SK-MEL-5 (cell line): ENCODE results near the gene NUDT16L1. TPM values are rescaled to one million over a fixed set of nuclear protein-coding genes. Genes with fewer than 3 reads are reported as not detected.

Experiments
- DNase-seq: peaks from one replicate; pipeline ENCODE4 v3.0.0-alpha.2; 2016; ENCODE audit warnings: low read depth, low spot score
- in situ Hi-C: cut with HindIII; loops from 2 replicates; pipeline ENCODE4 v1.10.0; 2016; ENCODE audit warnings: low sequenced_read_pairs, high pct_unique_total_duplicates, low pct_unique_long_range_greater_than_20kb
- total RNA-seq: library from RNA; depleted of rRNA; stranded (reverse); fragments of >200 nt; shearing (Covaris generic); gene quantifications from 2 replicates; pipeline ENCODE4 v1.2.3, GENCODE V29; 2014

The NUDT16L1 gene
- total RNA-seq, 1 experiment from 2014 or later = 28.8 TPM

DNA sequence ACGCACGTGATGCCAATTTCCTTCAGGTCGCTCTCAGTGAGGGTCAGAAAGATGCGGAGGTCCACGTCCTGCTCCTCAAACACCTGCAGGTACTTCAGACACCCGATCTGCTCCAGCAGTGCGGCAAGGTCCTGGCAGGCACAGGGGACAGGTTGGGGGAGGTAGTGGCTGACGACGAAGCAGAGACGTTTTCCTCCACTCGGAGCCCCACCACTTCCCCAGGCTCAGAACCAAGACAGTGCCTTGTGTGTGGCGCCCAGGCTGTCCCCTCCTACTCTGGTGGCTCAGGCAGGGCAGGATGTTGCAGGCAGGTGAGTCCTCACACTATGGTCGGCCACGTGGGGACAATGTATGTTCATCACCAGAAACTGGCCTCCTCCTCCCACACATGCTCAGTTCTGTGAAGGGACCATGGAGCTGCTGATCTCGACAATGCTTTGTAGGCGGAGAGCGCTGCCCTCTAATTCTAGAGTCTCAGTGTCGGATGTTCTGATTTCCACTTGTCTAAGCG, 5.7 kb downstream of the NUDT16L1 start:
- no peak for DNase-seq
- in situ Hi-C loops = no loop called here

DNA sequence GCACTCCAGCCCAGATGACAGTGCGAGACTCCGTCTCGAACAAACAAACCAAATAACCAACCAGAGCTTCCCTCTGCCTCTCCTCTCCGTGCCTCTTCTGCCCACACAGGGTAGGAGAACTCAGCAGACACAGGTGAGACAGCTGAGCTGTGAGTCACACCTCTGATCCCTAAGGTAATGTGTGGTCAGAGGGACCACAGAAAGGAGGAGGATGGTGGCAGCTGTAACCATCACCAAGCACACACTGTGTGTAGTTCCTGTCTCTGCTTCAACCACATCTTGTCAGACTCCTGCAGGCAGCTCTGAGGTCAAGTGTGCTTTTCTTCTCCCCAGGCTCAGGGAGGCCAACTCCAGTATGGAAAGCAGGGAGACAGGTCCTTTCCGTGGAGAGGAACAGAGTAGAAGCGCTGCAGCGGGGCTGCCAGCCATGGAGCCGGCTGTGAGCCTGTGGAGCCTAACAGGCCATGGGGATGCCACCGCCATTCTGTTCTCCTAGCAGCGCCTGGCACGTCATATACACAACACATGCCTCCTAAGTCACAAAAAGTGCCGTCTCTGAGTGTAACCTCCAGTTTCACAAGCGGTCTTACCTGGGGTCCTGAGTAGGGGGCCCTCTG, 7.1 kb downstream of the NUDT16L1 start:
- no peak for DNase-seq
- in situ Hi-C loops = no loop called here

DNA sequence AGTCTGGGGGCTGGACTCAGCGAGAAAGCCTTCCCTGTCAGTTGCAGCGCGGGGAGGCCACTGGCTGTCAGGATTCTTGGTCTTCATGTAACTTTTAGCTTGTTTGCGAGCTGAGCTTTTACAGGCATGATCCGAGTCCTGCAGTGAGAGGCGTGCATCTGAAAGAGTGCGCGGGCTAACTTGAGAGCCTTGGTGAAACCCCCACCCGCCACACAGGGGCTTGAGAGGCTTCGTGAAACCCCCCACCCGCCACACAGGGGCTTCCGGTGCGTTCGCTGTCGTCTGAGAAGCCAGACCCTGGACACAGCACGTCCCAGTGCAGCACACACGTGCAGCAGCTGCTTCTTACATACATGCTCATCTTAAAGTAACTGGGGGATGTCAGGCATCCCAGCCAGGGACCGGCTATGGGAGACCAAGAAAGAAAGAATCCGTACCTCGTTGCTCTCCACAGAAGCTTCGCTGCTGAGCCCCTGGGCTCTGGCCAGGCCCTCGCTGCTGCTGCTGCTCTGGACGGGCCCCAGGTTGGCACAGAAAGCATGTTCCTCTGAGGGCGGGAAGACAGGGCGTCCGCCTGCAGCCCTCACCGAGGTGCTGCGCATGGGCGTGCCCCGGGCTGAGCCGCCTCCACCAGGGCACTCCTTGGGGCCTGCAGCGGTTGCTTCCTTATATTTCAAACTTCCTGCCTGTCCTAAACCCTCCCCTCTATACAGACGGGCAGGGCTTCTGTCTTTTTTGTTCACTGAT, 7.8 kb downstream of the NUDT16L1 start:
- in situ Hi-C loops = no loop called here
- no peak for DNase-seq

DNA sequence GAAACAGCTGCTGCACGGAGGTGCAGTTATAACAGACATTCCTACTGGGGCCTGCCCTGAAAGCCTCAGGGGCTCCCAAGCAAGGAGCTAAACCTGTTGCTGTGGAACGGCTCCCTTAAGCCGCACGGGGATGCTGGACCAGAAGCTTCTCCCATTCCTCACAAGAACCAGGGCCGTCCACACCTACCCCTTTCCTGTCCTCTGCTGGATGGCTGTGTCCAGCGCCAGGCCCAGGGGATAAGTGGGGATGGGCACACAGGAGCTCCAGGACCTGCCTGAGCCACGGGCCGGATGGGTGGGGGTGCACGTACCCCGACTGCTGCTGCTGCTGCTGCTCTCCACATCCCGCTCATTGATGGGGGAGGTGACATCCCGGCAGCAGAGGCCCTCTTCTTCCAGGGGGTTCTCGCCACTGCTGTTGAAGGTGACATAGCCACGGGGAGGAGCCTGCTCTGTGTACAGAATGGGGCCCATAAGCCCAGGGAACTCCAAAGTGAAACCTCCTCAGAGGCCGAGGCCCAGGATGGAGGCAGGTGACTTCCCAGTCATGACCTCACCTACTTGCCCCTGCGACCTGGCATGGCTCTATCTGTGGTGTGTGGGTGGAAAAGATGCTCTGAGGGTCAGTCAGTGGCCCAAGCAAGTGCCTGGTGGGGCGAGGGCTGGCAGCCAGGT, 8.6 kb downstream of the NUDT16L1 start:
- in situ Hi-C loops = no loop called here
- DNase-seq = no peak

DNA sequence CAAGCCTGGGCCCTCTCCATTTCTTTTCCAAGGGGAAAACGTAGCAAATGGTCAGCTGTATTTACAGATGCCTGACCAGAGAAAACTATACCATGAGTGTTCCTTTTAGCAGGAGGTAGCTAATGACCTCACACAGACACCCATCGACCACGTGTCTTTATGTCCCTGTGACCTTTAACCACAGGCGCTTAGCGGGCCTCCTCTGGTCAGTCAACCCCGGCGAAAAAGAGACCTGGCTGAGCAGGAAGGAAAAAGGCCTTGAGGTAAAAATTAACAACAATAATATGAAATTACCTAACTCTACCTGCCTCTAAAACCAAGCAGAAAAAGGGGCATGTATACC, 9.1 kb downstream of the NUDT16L1 start:
- in situ Hi-C loops = no loop called here
- no peak for DNase-seq

DNA sequence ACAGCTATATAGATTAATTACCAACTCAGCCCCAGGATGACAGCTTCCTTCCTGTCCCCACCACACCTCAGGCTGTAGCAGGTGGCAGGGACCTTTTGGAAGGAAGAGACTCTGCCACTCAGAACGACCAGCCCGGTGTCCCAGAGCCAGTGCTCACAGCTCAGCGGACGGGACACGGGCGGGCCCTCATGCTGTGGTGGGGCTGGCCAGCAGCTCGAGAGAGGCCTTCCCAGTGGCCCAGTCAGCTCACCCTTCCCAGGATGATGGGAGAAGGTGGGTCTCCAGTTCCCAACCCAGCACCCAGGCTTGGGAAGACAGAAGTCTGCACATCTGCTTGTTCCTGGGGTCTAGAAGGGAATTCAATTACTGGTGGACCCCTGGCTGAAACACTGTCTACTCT, 10.5 kb downstream of the NUDT16L1 start:
- in situ Hi-C loops = no loop called here
- no peak for DNase-seq

DNA sequence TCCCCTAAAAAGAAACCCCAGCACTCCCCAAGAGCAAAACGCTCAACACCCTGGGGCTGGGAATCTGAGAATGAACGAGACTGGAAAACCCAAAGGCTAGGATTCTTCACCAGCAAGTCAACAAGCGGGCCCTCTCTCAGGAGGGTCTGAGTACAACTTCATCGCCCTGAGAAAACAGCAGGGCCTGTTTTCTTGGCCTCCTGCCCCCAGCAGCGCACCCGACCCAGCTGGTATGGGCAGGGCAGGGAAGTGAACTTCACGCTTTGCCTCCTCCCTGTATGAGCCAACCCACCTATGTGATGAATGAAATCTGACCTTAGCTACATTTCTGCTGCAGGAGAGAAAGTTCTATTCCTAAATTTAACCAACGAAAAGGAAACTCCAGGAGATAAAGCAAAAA, 11.1 kb downstream of the NUDT16L1 start:
- no peak for DNase-seq
- in situ Hi-C loops = no loop called here

DNA sequence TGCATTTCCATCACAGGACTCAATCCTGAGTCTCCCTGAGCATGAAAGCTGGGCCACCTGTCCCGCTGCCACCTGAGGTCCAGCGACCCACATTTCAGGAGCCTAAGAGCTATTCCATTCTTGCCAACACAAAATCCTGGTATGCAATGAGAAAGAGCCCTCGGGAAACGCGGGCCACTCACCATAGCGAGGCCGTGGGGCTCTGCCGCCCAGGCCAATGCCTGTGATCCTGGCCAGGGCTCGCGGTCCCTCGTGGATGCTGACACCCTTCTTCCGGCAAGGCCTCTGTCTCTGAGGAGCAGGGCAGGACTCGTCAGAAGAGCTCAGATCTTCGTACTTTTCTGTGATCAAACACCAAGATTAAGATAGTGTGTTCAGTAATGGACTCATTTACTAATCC, 11.6 kb downstream of the NUDT16L1 start:
- no peak for DNase-seq
- in situ Hi-C loops = no loop called here

DNA sequence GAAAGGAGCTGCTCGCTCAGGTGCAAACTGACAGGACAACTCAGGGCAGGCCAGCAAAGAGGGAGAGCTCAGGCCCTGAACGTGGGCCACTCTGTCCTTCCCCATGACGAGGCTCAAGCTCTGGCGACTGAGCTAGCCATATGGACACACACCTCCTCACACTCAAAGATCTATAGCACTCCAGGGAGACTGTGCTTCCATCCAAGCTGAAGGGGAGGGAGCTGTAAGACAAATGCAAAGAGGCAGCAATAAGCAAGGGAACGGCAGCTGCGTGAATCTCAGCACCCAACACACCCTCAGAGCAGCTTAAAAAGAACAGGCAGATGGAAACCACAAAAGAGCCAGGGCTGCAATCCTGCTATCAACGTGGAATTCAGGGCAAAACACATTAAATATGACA, 13.5 kb downstream of the NUDT16L1 start:
- DNase-seq = no peak
- in situ Hi-C loops = no loop called here

DNA sequence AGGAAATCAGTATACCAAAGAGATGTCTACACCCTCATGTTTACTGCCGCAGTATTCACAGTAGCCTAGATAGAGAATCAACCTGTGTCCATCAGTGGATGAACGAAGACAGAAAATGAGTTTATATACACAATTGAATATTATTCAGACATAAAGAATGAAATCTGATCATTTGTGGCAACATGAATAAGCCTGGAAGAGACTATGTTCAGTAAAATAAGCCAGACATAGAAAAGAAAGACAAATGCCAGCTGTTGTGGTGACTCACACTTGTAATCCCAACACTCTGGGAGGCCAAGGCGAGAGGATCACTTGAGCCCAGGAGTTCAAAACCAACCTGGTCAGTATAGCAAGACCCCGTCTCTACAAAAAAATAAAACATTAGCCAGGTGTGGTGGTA, 16.1 kb downstream of the NUDT16L1 start:
- in situ Hi-C loops = no loop called here
- no peak for DNase-seq

DNA sequence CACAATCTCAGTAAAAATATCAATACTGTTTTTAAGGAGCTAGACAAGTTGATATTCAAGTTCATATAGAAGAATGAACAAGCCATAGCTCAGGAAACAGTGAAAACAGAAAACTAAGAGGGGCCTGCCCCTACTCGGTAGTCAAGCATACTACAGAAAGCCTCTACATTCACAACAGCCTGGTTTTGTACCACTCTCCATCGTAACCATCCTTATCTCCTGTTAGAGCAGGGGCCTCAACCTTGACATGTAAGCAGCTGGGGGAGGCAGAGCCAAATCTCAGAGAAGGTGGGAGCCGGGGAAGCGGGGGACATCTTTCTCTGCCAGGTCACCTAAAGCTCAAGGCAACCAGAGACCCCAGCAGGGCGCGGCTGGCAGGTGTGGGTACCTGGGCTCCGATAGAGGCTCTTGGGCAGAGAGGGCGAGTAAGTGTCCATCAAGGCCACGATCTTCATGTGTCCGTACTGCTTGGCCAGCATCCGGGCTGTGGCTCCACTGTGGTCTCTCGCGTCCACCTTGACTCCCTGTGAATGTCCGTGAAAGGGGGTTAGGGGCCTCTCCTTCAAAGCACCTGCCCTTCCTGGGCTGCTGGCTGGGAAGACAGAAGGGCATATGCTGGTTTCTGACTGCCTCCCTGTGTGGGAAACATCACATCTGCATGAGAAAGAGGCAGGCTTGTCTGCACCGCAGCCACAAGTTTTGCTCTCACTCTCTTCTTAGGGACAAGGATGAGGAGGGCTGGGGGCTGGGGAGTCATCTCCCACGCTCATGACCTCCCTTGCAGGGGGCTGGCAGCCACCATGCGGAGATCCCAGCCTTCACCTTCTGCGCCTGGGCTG, 20.5 kb downstream of the NUDT16L1 start:
- in situ Hi-C loops = no loop called here
- no peak for DNase-seq

DNA sequence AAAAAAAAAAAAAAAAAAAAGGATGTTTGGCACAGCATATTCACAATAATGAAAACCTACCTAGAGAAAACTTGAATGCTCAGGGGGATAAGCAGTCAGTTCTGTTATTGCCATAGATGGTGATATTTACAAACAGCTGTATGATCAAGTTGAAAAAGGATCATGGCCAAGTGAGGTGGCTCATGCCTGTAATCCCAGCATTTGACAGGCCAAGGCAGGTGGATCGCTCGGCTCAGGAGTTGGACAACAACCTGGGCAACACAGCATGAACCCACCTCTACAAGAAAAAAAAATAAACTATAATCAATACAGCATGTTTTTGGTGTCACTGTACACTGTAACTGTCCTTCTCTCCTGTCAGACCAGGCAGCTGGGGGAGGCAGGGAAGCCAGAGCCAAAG, 21.6 kb downstream of the NUDT16L1 start:
- in situ Hi-C loops = no loop called here
- no peak for DNase-seq

DNA sequence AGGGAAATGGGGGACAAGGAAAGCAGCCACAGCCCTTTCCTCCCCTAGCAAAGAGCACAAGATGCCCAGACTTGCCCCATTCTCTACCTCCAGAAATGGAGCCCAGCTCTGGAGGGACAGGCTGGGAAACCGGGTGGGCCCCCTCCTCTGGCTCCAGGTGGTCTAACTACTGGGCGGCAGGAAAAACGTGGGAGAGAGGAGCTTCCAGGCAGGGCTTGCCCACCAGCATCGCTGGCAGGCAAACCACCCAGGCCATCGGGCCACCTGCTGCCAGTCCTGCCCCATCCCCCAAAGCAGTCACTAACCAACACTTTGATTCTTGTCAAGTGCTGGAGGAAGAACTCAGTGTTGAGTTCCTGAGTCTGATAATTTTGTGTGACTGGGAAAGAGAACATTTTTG, 25.1 kb downstream of the NUDT16L1 start:
- no peak for DNase-seq
- in situ Hi-C loops = no loop called here

DNA sequence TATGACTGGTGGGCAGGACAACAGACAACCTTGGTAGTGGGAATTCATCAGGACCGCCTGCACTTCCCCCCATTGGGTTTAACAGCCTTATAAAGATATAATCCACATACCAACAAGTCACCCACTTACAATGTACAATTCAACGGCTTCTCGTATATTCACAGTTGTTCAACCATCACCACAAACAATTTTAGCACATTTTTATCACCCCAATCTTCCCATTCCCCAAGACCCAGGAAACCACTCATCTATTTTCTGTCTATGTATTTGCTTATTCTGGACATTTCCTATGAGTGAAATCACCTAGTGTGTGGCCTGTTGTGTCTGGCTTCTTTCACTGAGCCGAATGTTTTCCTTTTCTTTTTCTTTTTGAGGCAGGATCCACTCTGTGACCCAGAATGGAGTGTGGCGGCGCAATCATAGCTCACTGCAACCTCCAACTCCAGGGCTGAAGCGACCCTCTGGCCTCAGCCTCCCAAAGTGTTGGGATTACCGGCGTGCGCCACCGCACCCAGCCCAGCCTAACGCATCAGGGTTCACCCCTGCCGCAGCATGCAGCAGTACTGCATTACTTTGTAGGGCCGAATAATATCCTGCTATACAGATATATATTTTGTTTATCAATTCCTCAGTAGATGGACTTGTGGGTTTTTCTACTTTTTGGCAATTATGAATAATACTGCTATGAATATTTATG, 29.9 kb downstream of the NUDT16L1 start:
- no peak for DNase-seq
- in situ Hi-C loops = no loop called here

DNA sequence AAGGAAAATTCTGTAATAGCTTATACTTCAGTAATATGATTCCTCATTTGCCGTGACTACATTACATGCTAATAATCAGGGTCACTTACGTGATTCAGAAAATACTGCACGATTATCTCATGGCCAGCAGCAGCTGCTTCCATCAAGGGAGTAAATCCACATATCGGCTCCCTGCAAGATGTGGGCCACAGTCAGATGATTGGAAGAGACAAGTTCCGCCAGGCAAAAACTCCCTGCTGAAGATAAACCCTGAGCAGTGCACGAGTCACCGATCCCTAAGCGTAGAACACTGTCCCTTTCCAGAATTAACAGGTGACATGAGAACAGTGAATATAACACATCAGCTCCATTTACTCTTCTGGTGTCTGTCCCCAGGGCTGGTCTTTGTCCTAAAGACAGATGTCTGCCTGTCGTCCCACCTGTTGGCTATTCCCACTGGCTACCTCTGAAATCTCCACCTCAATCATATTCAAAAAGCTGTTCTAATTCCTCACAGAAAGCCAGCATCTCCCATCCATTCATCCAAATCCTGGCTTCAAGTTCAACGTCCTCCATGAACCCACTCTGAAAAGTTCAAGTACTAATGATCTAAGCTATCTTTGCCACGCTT, 31.4 kb downstream of the NUDT16L1 start:
- in situ Hi-C loops = no loop called here
- no peak for DNase-seq

DNA sequence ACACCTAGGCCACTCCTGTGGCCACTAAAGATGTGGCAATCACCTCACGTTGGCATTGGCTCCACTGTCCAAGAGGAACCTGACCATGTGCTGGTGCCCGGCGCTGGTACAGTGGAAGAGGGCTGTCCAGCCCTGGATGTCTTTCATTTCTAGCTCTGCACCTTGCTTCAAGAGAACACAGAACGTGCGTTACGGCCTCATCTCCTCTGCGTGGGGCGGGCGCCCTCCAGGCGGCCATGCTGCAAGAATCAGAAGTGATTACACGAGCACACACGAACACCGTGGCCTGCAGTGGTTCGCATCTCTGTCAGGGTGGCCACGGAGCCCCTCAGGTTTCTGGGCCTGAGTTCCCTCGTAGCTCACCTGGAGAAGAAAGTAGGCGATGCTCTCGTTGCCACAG, 33.3 kb downstream of the NUDT16L1 start:
- DNase-seq = no peak
- in situ Hi-C loops = no loop called here

DNA sequence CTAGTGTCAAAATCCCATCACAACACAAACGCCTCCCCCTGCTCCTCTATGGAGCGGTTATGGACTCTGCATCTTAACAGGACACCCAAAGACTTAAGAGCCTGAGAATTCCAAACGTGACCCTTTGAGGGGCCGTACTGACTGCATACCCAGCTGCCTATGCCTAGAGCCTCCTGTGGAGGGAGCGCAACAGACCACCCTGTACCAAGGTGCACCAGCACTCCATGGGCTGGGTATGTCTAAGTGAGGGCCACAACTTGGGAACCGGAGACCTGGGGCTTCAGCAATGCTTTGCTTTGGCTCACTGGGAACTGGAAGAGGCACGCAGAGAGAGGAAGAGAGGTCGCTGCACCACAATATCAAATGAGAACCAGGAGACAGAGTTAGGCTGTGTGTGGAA, 35.3 kb downstream of the NUDT16L1 start:
- DNase-seq = no peak
- in situ Hi-C loops = no loop called here
